HepG2 (cell line): ENCODE results near the gene PML. TPM values are rescaled to one million over a fixed set of nuclear protein-coding genes. Genes with fewer than 3 reads are reported as not detected.

Experiments used
- ATAC-seq: fragments of 200-7000 bp; cut with Tn5 transposase; 3 replicates; pipeline ENCODE4 v1.9.1; 2020; ENCODE audit warnings: mild to moderate bottlenecking, moderate library complexity
- BruUV-seq: library from RNA; stranded (reverse); fragments of 400-500 nt; replicated peaks from 2 replicates; lab custom pipeline; 2021; lab: Mats Ljungman, UMichigan
- CTCF ChIA-PET: fragments of 300-600 bp; formaldehyde crosslinking; extraction: SDS; loops from one replicate; lab custom pipeline; 2021; ENCODE audit warnings: low total read pairs, inconsistent platforms, low intra/inter-chr PET ratio; lab: Yijun Ruan, JAX
- POLR2A ChIA-PET: fragments of 350-600 bp; sonication (Branson Sonifier 250); formaldehyde crosslinking; loops from one replicate; lab custom pipeline; 2020; ENCODE audit warnings: antibody characterized with exemption, inconsistent platforms; lab: Yijun Ruan, JAX
- DNase-seq: peaks from one replicate; pipeline ENCODE4 v3.0.0-alpha.2; 2015; ENCODE audit warnings: low spot score
- FAIRE-seq: peaks from 3 replicates; lab custom pipeline; 2011; peaks lifted over from hg19 to GRCh38; lab: Jason Lieb, UNC
- H2AFZ ChIP-seq: one replicate; pipeline ENCODE4 v1.6.1; 2011; ENCODE audit warnings: low read length, inconsistent platforms
- H3K27ac ChIP-seq: fragments of 300-600 bp; 3 replicates; pipeline ENCODE4 v1.8.0; 2011; ENCODE audit warnings: mixed run types, mild to moderate bottlenecking, mixed read lengths, low read length, inconsistent platforms; ENCODE audit not compliant: insufficient read depth; ENCODE audit errors: extremely low read length
- H3K27me3 ChIP-seq, 2 experiments: fragments of 200-600 bp in 1 of 2; 2 replicates in 1 of 2; 3 replicates in 1 of 2; pipeline versions ENCODE4 v1.6.0 to v1.8.0; 2011; ENCODE audit warnings: low read length in 2 of 2, mild to moderate bottlenecking in 2 of 2, moderate library complexity in 2 of 2, inconsistent platforms in 1 of 2; ENCODE audit not compliant: insufficient read depth in 2 of 2, control insufficient read depth in 1 of 2
- H3K36me3 ChIP-seq, 2 experiments: fragments of 200-600 bp in 1 of 2; replicated peaks in 1 of 2; 2 replicates in 1 of 2; 3 replicates in 1 of 2; pipeline versions ENCODE4 v1.5.1 to v1.8.0; 2011; ENCODE audit warnings: low read length in 2 of 2, inconsistent platforms in 1 of 2; ENCODE audit not compliant: insufficient read depth in 2 of 2, control insufficient read depth in 1 of 2
- H3K4me1 ChIP-seq: 2 replicates; pipeline ENCODE4 v1.5.1; 2012; ENCODE audit warnings: low read length, inconsistent platforms; ENCODE audit not compliant: insufficient read depth
- H3K4me2 ChIP-seq: 2 replicates; pipeline ENCODE4 v1.6.0; 2011; ENCODE audit warnings: low read depth, low read length, inconsistent platforms
- H3K4me3 ChIP-seq, 3 experiments: fragments of 200-600 bp in 1 of 3; sonication (generic), shearing (Covaris generic) in 1 of 3; replicated peaks in 1 of 3; 2 replicates each; pipeline ENCODE4 v1.5.1; 2011 to 2016; ENCODE audit warnings: low read length in 3 of 3, inconsistent platforms in 2 of 3, low read depth in 2 of 3, mild to moderate bottlenecking in 2 of 3, control low read depth in 1 of 3, mixed read lengths in 1 of 3; ENCODE audit not compliant: insufficient read depth in 1 of 3
- H3K79me2 ChIP-seq: one replicate; pipeline ENCODE4 v1.6.1; 2011; ENCODE audit warnings: low read length, inconsistent platforms; ENCODE audit not compliant: insufficient read depth
- H3K9ac ChIP-seq: 2 replicates; pipeline ENCODE4 v1.6.0; 2011; ENCODE audit warnings: mild to moderate bottlenecking, low read depth, low read length, inconsistent platforms; ENCODE audit not compliant: insufficient read depth
- H3K9me3 ChIP-seq: 2 replicates; pipeline ENCODE4 v1.5.1; 2012; ENCODE audit warnings: mild to moderate bottlenecking, low read length
- H4K20me1 ChIP-seq: 2 replicates; pipeline ENCODE4 v1.6.0; 2011; ENCODE audit warnings: inconsistent platforms, mild to moderate bottlenecking, low read length, moderate library complexity; ENCODE audit not compliant: insufficient read depth
- FOXC1 ChIP-seq: sonication (generic); formaldehyde crosslinking; IDR thresholded peaks from 2 replicates; pipeline ENCODE4 v1.8.0; 2022; ENCODE audit warnings: mild to moderate bottlenecking, missing genetic modification reagents, borderline replicate concordance
- KLF15 ChIP-seq: sonication (generic); formaldehyde crosslinking; IDR thresholded peaks from 2 replicates; pipeline ENCODE4 v1.8.1; 2023; ENCODE audit warnings: borderline replicate concordance, mild to moderate bottlenecking, inconsistent platforms, missing genetic modification reagents, mixed read lengths
- MAFK ChIP-seq, 2 experiments: IDR thresholded peaks in 1 of 2; conservative IDR thresholded peaks in 1 of 2; 2 replicates each; pipeline ENCODE4 v1.6.1; 2011; ENCODE audit warnings: improper control_type of control experiment in 2 of 2, low read length in 2 of 2
- ONECUT2 ChIP-seq: sonication (generic); formaldehyde crosslinking; IDR thresholded peaks from 2 replicates; pipeline ENCODE4 v1.4.0; 2020; ENCODE audit warnings: missing genetic modification reagents
- POLR2G ChIP-seq: fragments of 200-400 bp; formaldehyde crosslinking; IDR thresholded peaks from 2 replicates; pipeline ENCODE4 v1.6.1; 2018; ENCODE audit warnings: mild to moderate bottlenecking, low read depth, low read length, moderate library complexity
- ZC3H13 ChIP-seq: sonication (generic); formaldehyde crosslinking; IDR thresholded peaks from 2 replicates; pipeline ENCODE4 v1.8.1; 2023; ENCODE audit warnings: mild to moderate bottlenecking, missing genetic modification reagents, moderate library complexity
- ZNF17 ChIP-seq: sonication (generic); formaldehyde crosslinking; IDR thresholded peaks from 2 replicates; pipeline ENCODE4 v1.5.0; 2020; ENCODE audit warnings: mild to moderate bottlenecking, missing genetic modification reagents
- ZNF543 ChIP-seq: sonication (generic); formaldehyde crosslinking; IDR thresholded peaks from 2 replicates; pipeline ENCODE4 v1.4.0; 2020; ENCODE audit warnings: mild to moderate bottlenecking, missing genetic modification reagents
- WGBS: methylation state at CpG from one replicate; pipeline ENCODE4 v1.1.6; 2017; ENCODE audit warnings: low lambda C conversion rate; 5-methylcytosine and 5-hydroxymethylcytosine counted together
- in situ Hi-C: cut with HindIII; loops from 2 replicates; pipeline ENCODE4 v1.10.0; 2017; ENCODE audit warnings: low pct_unique_long_range_greater_than_20kb; ENCODE audit not compliant: extremely low pct_ligation_motif_present
- intact Hi-C: fragments of 100-400 bp; cut with micrococcal nuclease; formaldehyde crosslinking; loops from one replicate; pipeline ENCODE4 v1.10.0; 2022; ENCODE audit not compliant: unreplicated experiment
- polyA plus RNA-seq, 8 experiments: library from polyadenylated mRNA; depleted of rRNA in 3 of 8; stranded (reverse) in 7 of 8; unstranded in 1 of 8; fragments of >200 nt; fragmentation: Illumina TruSeq in 4 of 8; extraction: Trizol in 4 of 8; gene quantifications; 2 replicates each; pipeline versions ENCODE4 v1.2.1 to v1.2.3, GENCODE V29; 2011 to 2016; ENCODE audit warnings: low read depth in 4 of 8, missing spikeins in 1 of 8, mixed read lengths in 1 of 8; ENCODE audit not compliant: insufficient read depth in 1 of 8
- total RNA-seq, 5 experiments: library from RNA; depleted of rRNA; stranded (reverse); fragments of >200 nt; fragmentation: Illumina TruSeq; extraction: Trizol; gene quantifications; 2 replicates each; pipeline ENCODE4 v1.2.3, GENCODE V29; 2016; ENCODE audit warnings: low read depth in 1 of 5
- TF ChIP-seq, protein P1 (sequence below): sonication (generic); formaldehyde crosslinking; IDR thresholded peaks from 2 replicates; pipeline ENCODE4 v1.4.0; 2020; ENCODE audit warnings: missing genetic modification reagents
- TF ChIP-seq, protein P2 (sequence below): sonication (generic); formaldehyde crosslinking; IDR thresholded peaks from 2 replicates; pipeline ENCODE4 v1.4.0; 2020; ENCODE audit warnings: missing genetic modification reagents
- TF ChIP-seq, protein P3 (sequence below): IDR thresholded peaks from 2 replicates; pipeline ENCODE4 v1.6.1; 2012; ENCODE audit warnings: low read length, improper control_type of control experiment
- TF ChIP-seq, protein P4 (sequence below): sonication (generic); formaldehyde crosslinking; conservative IDR thresholded peaks from 2 replicates; pipeline ENCODE4 v1.8.0; 2022; ENCODE audit warnings: missing genetic modification reagents

The PML gene
- total and polyA plus RNA-seq, 2 of the 13 experiments (the other 11 are each of a cell fraction or from before 2014, with no cell fraction given), result 2.9 to 3.9 TPM

DNA sequence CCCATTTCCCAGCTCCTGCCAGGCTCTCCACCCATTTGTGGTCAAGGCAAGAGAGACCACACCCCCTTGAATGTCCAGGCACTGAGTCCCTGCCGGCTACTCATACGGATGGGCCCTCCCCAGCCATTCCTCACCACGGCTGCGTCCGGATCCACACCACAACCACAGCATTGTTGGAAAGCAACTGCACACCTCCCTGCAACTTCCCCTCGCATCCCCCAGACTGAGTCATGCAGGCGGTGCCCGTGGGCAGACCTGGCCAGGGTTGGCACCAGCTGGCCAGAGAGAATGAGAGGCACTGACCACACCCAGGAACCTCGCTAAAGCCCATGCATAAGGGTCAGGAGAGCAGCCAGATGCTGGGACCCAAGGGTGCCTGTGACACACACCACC is 37.8 kb upstream of the PML start:
- no peak for FAIRE-seq
- H3K27me3 ChIP-seq, result peaks cover 2 to 32% of the 10 kb centered on the region in 2 experiments; a peak in 4 of 5 replicates
- TF ChIP-seq FOXC1 (CRISPR knock-in tag) (no peak), KLF15 (CRISPR knock-in tag) (no peak), ZNF543 (no peak), ZC3H13 (CRISPR knock-in tag) (no peak), MAFK (conservative IDR thresholded peaks at IDR 0.05 in 1 of 2, IDR thresholded peaks at IDR 0.05 in 1 of 2; ENCODE audit: low read length in 2 of 2) (no peak), ONECUT2 (no peak), ZNF17 (CRISPR knock-in tag) (no peak), POLR2G (no peak)
- TF ChIP-seq, protein P1, sequence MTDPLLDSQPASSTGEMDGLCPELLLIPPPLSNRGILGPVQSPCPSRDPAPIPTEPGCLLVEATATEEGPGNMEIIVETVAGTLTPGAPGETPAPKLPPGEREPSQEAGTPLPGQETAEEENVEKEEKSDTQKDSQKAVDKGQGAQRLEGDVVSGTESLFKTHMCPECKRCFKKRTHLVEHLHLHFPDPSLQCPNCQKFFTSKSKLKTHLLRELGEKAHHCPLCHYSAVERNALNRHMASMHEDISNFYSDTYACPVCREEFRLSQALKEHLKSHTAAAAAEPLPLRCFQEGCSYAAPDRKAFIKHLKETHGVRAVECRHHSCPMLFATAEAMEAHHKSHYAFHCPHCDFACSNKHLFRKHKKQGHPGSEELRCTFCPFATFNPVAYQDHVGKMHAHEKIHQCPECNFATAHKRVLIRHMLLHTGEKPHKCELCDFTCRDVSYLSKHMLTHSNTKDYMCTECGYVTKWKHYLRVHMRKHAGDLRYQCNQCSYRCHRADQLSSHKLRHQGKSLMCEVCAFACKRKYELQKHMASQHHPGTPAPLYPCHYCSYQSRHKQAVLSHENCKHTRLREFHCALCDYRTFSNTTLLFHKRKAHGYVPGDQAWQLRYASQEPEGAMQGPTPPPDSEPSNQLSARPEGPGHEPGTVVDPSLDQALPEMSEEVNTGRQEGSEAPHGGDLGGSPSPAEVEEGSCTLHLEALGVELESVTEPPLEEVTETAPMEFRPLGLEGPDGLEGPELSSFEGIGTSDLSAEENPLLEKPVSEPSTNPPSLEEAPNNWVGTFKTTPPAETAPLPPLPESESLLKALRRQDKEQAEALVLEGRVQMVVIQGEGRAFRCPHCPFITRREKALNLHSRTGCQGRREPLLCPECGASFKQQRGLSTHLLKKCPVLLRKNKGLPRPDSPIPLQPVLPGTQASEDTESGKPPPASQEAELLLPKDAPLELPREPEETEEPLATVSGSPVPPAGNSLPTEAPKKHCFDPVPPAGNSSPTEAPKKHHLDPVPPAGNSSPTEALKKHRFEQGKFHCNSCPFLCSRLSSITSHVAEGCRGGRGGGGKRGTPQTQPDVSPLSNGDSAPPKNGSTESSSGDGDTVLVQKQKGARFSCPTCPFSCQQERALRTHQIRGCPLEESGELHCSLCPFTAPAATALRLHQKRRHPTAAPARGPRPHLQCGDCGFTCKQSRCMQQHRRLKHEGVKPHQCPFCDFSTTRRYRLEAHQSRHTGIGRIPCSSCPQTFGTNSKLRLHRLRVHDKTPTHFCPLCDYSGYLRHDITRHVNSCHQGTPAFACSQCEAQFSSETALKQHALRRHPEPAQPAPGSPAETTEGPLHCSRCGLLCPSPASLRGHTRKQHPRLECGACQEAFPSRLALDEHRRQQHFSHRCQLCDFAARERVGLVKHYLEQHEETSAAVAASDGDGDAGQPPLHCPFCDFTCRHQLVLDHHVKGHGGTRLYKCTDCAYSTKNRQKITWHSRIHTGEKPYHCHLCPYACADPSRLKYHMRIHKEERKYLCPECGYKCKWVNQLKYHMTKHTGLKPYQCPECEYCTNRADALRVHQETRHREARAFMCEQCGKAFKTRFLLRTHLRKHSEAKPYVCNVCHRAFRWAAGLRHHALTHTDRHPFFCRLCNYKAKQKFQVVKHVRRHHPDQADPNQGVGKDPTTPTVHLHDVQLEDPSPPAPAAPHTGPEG, result no peak
- TF ChIP-seq, protein P2, sequence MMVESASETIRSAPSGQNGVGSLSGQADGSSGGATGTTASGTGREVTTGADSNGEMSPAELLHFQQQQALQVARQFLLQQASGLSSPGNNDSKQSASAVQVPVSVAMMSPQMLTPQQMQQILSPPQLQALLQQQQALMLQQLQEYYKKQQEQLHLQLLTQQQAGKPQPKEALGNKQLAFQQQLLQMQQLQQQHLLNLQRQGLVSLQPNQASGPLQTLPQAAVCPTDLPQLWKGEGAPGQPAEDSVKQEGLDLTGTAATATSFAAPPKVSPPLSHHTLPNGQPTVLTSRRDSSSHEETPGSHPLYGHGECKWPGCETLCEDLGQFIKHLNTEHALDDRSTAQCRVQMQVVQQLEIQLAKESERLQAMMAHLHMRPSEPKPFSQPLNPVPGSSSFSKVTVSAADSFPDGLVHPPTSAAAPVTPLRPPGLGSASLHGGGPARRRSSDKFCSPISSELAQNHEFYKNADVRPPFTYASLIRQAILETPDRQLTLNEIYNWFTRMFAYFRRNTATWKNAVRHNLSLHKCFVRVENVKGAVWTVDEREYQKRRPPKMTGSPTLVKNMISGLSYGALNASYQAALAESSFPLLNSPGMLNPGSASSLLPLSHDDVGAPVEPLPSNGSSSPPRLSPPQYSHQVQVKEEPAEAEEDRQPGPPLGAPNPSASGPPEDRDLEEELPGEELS (CRISPR knock-in tag), result no peak
- TF ChIP-seq, protein P3, sequence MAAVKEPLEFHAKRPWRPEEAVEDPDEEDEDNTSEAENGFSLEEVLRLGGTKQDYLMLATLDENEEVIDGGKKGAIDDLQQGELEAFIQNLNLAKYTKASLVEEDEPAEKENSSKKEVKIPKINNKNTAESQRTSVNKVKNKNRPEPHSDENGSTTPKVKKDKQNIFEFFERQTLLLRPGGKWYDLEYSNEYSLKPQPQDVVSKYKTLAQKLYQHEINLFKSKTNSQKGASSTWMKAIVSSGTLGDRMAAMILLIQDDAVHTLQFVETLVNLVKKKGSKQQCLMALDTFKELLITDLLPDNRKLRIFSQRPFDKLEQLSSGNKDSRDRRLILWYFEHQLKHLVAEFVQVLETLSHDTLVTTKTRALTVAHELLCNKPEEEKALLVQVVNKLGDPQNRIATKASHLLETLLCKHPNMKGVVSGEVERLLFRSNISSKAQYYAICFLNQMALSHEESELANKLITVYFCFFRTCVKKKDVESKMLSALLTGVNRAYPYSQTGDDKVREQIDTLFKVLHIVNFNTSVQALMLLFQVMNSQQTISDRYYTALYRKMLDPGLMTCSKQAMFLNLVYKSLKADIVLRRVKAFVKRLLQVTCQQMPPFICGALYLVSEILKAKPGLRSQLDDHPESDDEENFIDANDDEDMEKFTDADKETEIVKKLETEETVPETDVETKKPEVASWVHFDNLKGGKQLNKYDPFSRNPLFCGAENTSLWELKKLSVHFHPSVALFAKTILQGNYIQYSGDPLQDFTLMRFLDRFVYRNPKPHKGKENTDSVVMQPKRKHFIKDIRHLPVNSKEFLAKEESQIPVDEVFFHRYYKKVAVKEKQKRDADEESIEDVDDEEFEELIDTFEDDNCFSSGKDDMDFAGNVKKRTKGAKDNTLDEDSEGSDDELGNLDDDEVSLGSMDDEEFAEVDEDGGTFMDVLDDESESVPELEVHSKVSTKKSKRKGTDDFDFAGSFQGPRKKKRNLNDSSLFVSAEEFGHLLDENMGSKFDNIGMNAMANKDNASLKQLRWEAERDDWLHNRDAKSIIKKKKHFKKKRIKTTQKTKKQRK, result no peak
- TF ChIP-seq, protein P4, sequence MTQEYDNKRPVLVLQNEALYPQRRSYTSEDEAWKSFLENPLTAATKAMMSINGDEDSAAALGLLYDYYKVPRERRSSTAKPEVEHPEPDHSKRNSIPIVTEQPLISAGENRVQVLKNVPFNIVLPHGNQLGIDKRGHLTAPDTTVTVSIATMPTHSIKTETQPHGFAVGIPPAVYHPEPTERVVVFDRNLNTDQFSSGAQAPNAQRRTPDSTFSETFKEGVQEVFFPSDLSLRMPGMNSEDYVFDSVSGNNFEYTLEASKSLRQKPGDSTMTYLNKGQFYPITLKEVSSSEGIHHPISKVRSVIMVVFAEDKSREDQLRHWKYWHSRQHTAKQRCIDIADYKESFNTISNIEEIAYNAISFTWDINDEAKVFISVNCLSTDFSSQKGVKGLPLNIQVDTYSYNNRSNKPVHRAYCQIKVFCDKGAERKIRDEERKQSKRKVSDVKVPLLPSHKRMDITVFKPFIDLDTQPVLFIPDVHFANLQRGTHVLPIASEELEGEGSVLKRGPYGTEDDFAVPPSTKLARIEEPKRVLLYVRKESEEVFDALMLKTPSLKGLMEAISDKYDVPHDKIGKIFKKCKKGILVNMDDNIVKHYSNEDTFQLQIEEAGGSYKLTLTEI (CRISPR knock-in tag), result no peak

More for the DNA sequence above, 37.8 kb upstream of the PML start:
- ATAC-seq (no peak), DNase-seq (no peak)
- in situ Hi-C loops, result no loop called here
- ChIA-PET CTCF (no interaction called here), POLR2A (no interaction called here)
- H3K36me3 ChIP-seq, result no peaks in the 10 kb centered on the region
- no CpG with 5 or more reads among the region's 9 CpGs for WGBS
- no peak overlapping the region for H3K9ac ChIP-seq
- no peaks in the 10 kb centered on the region for H4K20me1 ChIP-seq
- peaks cover 2% of the 10 kb centered on the region for H3K4me1 ChIP-seq
- no peak overlapping the region for H3K4me3 ChIP-seq
- H3K4me2 ChIP-seq, result no peak overlapping the region
- BruUV-seq, result no TSS peak
- no peaks in the 10 kb centered on the region for H3K9me3 ChIP-seq
- no peak overlapping the region for H3K27ac ChIP-seq
- no peaks in the 10 kb centered on the region for H3K79me2 ChIP-seq
- intact Hi-C loops, result no loop called here
- no peak overlapping the region for H2AFZ ChIP-seq
